ENCODE data around the gene MAN2B2. TPM values are rescaled to one million over a fixed set of nuclear protein-coding genes. Genes with fewer than 3 reads are reported as not detected.

MAN2B2 gene
- total RNA-seq, 4 donors from 2014 or later = 23.1 to 41.2 (median 32.5) TPM

DNA sequence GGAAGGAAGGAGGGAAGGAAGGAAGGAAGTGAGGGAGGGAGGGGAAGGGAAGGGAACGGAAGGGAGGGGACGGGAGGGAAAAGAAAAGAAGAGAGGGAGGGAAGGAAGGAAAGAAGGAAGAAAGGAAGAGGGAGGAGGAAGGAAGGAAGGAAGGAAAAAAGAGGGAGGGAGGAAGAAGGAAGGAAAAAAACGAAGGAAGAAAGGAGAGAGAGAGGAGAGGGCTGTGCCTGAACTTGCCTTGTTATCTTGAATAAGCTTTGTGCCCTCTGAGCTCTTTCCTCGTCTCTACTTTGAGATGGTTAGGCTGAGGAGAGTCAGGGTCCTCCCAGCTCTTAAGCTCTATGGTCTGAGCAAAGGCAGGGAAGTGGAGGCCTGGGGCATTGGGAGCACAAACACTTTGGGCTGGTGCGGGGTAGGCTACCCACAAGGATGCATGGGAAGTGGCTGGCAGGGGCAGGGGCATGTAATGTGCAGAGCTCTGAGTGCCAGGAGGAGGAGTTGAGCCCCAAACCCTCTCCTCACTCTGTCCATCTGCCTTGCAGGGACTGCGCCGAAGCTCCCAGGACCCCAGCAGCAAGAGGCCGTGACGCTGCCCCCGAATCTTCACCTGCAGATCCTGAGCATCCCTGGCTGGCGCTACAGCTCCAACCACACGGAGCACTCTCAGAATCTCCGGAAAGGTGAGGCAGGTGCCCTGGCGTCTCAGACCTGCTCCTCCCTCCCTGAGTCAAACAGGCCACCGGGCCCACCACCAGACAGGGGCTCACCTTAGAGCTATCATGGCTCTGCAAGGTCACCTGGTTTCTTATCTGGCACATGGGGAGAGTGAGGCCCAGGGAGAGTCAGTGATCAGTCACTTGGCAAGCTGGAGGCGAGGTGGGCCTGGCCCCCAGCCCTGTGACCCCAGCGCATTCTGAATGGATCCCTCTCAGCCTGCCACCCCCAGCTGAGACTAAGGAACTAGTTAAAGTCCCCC is 39.0 kb downstream of the MAN2B2 start:
- Histone ChIP-seq H3K27me3 (no peaks in the 10 kb centered on the region), H3K36me3 (peaks cover 0 to 85% (median 0%) of the 10 kb centered on the region in 3 donors), H3K27ac (no peak overlapping the region)

GRCh38 chr4:6614701-6615230 is 39.8 kb downstream of the MAN2B2 start:
- H3K4me1 ChIP-seq = no peaks in the 10 kb centered on the region
- H3K4me3 ChIP-seq = no peak overlapping the region
- no peak overlapping the region for H3K27ac ChIP-seq
- DNase-seq = no peak
- H3K27me3 ChIP-seq = no peaks in the 10 kb centered on the region
- peaks cover 0 to 84% (median 0%) of the 10 kb centered on the region in 3 donors for H3K36me3 ChIP-seq
- no peak for TF ChIP-seq POLR2A (IDR thresholded peaks at IDR 0.05)
- TF ChIP-seq CTCF (IDR thresholded peaks at IDR 0.05) = no peak
- no peaks in the 10 kb centered on the region for H3K9me3 ChIP-seq

More for the DNA sequence above, 39.0 kb downstream of the MAN2B2 start:
- no peaks in the 10 kb centered on the region for H3K9me3 ChIP-seq
- no peaks in the 10 kb centered on the region for H3K4me1 ChIP-seq
- TF ChIP-seq POLR2A (IDR thresholded peaks at IDR 0.05) = no peak
- TF ChIP-seq CTCF (IDR thresholded peaks at IDR 0.05) = no peak
- DNase-seq = no peak
- no peak overlapping the region for H3K4me3 ChIP-seq

DNA sequence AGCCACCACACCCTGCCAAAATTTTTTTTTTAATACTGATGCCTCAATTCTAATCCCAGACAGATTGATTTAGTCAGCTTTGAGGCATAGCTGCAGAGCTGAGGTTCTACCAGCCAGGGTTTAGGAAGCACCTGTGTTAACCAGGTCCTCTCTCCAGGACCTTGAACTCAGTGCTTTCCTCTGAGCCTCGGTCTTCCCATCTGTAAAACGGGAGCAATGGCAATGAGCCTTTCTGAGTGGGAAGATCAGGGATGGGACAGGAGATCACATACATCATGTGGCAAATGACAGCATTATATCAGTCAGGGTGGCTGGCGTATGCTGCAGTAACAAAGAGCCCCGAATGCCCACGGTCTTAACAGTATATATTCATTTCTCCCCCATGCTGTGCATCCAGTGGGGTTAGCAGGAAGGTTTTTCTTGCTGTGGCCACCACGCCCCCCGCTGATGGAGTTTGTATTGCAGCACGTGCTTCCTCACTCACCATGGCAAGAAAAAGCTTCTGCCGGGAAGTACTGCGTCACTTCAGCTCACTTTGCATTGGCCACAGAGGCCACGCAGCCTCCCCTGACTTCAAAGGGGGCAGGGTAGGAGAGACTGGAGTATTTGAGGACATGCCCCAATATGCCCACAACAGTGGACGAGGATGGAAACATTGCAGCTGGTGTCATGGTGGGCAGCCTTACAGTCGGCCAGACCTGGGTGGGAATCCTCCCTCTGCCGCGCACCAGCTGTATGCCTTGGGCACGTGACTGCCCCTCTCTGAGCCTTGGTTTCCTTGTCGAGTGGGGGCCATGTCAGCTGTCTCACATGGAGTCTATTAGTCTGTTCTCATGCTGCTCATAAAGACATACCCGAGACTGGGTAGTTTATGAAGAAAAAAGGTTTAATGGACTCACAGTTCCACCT is 41.4 kb downstream of the MAN2B2 start:
- DNase-seq = no peak
- H3K36me3 ChIP-seq = peaks cover 0 to 79% (median 0%) of the 10 kb centered on the region in 3 donors
- H3K27ac ChIP-seq = no peak overlapping the region

GRCh38 chr4:6617246-6617645 is 42.3 kb downstream of the MAN2B2 start:
- no peaks in the 10 kb centered on the region for H3K4me1 ChIP-seq
- no peaks in the 10 kb centered on the region for H3K9me3 ChIP-seq
- H3K36me3 ChIP-seq = peaks cover 0 to 73% (median 0%) of the 10 kb centered on the region in 3 donors
- no peak overlapping the region for H3K27ac ChIP-seq
- DNase-seq = no peak
- TF ChIP-seq CTCF (IDR thresholded peaks at IDR 0.05) = no peak
- no peak for TF ChIP-seq POLR2A (IDR thresholded peaks at IDR 0.05)
- no peak overlapping the region for H3K4me3 ChIP-seq
- no peaks in the 10 kb centered on the region for H3K27me3 ChIP-seq

More for the DNA sequence above, 41.4 kb downstream of the MAN2B2 start:
- Histone ChIP-seq H3K4me3 (no peak overlapping the region), H3K27me3 (no peaks in the 10 kb centered on the region), H3K9me3 (no peaks in the 10 kb centered on the region), H3K4me1 (no peaks in the 10 kb centered on the region)
- no peak for TF ChIP-seq POLR2A (IDR thresholded peaks at IDR 0.05)
- no peak for TF ChIP-seq CTCF (IDR thresholded peaks at IDR 0.05)

GRCh38 chr4:6618386-6619115 is 43.6 kb downstream of the MAN2B2 start:
- no peaks in the 10 kb centered on the region for H3K27me3 ChIP-seq
- H3K9me3 ChIP-seq = no peaks in the 10 kb centered on the region
- no peaks in the 10 kb centered on the region for H3K4me1 ChIP-seq
- DNase-seq = no peak
- TF ChIP-seq POLR2A (IDR thresholded peaks at IDR 0.05) = no peak
- no peak for TF ChIP-seq CTCF (IDR thresholded peaks at IDR 0.05)
- H3K4me3 ChIP-seq = no peak overlapping the region
- peaks cover 0 to 68% (median 0%) of the 10 kb centered on the region in 3 donors for H3K36me3 ChIP-seq
- no peak overlapping the region for H3K27ac ChIP-seq
